HEK293 (cell line): Measurements from ENCODE around the gene MEI1.

Source experiments
- ATF2 ChIP-seq: fragments of 450-650 bp; formaldehyde crosslinking; IDR thresholded peaks from 2 replicates; pipeline ENCODE4 v1.5.1; 2016; ENCODE audit warnings: missing biosample characterization, missing genetic modification characterization, low read depth
- KLF16 ChIP-seq: fragments of 450-650 bp; formaldehyde crosslinking; IDR thresholded peaks from 2 replicates; pipeline ENCODE4 v1.5.1; 2017; ENCODE audit warnings: missing biosample characterization, missing genetic modification characterization
- PRDM4 ChIP-seq: fragments of 450-650 bp; formaldehyde crosslinking; IDR thresholded peaks from 2 replicates; pipeline ENCODE4 v1.5.1; 2017; ENCODE audit warnings: missing biosample characterization, missing genetic modification characterization
- RBAK ChIP-seq: fragments of 450-650 bp; formaldehyde crosslinking; IDR thresholded peaks from 2 replicates; pipeline ENCODE4 v1.5.1; 2016; ENCODE audit warnings: missing biosample characterization, missing genetic modification characterization
- ZNF350 ChIP-seq: fragments of 450-650 bp; formaldehyde crosslinking; IDR thresholded peaks from 2 replicates; pipeline ENCODE4 v1.5.0; 2017; ENCODE audit warnings: missing biosample characterization, mild to moderate bottlenecking, missing genetic modification characterization
- ZSCAN23 ChIP-seq: fragments of 450-650 bp; formaldehyde crosslinking; IDR thresholded peaks from 2 replicates; pipeline ENCODE4 v1.5.1; 2016; ENCODE audit warnings: missing biosample characterization, missing genetic modification characterization
- TF ChIP-seq, protein P1 (sequence below): fragments of 450-650 bp; formaldehyde crosslinking; IDR thresholded peaks from 2 replicates; pipeline ENCODE4 v1.5.1; 2016; ENCODE audit warnings: missing biosample characterization, missing genetic modification characterization
- TF ChIP-seq, protein P2 (sequence below): fragments of 450-650 bp; formaldehyde crosslinking; IDR thresholded peaks from 2 replicates; pipeline ENCODE4 v1.5.1; 2016; ENCODE audit warnings: missing biosample characterization, missing genetic modification characterization

GRCh38 chr22:41674846-41675340 lies 24.4 kb upstream of the MEI1 start:
- TF ChIP-seq RBAK: no peak
- TF ChIP-seq ATF2: no peak
- TF ChIP-seq, protein P1, sequence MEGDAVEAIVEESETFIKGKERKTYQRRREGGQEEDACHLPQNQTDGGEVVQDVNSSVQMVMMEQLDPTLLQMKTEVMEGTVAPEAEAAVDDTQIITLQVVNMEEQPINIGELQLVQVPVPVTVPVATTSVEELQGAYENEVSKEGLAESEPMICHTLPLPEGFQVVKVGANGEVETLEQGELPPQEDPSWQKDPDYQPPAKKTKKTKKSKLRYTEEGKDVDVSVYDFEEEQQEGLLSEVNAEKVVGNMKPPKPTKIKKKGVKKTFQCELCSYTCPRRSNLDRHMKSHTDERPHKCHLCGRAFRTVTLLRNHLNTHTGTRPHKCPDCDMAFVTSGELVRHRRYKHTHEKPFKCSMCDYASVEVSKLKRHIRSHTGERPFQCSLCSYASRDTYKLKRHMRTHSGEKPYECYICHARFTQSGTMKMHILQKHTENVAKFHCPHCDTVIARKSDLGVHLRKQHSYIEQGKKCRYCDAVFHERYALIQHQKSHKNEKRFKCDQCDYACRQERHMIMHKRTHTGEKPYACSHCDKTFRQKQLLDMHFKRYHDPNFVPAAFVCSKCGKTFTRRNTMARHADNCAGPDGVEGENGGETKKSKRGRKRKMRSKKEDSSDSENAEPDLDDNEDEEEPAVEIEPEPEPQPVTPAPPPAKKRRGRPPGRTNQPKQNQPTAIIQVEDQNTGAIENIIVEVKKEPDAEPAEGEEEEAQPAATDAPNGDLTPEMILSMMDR (tag by site-specific recombination): no peak
- no peak for TF ChIP-seq KLF16 (tag by site-specific recombination)
- TF ChIP-seq ZSCAN23 (tag by site-specific recombination): no peak
- TF ChIP-seq PRDM4 (tag by site-specific recombination): no peak
- TF ChIP-seq, protein P2, sequence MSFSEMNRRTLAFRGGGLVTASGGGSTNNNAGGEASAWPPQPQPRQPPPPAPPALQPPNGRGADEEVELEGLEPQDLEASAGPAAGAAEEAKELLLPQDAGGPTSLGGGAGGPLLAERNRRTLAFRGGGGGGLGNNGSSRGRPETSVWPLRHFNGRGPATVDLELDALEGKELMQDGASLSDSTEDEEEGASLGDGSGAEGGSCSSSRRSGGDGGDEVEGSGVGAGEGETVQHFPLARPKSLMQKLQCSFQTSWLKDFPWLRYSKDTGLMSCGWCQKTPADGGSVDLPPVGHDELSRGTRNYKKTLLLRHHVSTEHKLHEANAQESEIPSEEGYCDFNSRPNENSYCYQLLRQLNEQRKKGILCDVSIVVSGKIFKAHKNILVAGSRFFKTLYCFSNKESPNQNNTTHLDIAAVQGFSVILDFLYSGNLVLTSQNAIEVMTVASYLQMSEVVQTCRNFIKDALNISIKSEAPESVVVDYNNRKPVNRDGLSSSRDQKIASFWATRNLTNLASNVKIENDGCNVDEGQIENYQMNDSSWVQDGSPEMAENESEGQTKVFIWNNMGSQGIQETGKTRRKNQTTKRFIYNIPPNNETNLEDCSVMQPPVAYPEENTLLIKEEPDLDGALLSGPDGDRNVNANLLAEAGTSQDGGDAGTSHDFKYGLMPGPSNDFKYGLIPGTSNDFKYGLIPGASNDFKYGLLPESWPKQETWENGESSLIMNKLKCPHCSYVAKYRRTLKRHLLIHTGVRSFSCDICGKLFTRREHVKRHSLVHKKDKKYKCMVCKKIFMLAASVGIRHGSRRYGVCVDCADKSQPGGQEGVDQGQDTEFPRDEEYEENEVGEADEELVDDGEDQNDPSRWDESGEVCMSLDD (tag by site-specific recombination): no peak
- TF ChIP-seq ZNF350: no peak
